GM12872 (cell line): ENCODE measurements around the gene FCRL1.

ENCODE experiments used
- CTCF ChIP-seq: IDR thresholded peaks from 3 replicates; pipeline ENCODE4 v1.5.1; 2011; ENCODE audit warnings: low read depth, mild to moderate bottlenecking, low read length, moderate library complexity; ENCODE audit not compliant: insufficient read depth

FCRL1 gene

DNA sequence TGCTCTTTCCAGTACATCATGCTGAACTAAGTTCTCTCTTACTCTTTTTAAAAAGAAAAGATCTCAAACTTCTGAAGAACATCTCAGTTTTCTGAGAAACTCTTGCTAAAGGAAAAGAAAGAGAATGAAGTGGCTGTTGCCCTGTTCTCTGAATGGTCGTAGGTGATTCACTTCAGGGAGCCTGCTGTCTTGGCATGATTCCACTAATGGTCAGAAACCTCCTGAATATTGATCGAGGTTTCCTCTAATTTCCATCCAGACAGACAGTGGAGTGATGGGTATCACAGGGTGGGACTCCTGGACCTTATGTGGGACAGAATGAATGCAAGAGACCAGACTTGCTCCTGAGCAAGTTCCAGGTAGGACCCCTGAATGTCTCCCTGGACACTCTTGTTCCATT is 45.5 kb downstream of the FCRL1 start:
- TF ChIP-seq CTCF = no peak

- peak; percentile 82 for TF ChIP-seq CTCF
Measured at GRCh38 chr1:157773493-157774350, 46.2 kb downstream of the FCRL1 start.

DNA sequence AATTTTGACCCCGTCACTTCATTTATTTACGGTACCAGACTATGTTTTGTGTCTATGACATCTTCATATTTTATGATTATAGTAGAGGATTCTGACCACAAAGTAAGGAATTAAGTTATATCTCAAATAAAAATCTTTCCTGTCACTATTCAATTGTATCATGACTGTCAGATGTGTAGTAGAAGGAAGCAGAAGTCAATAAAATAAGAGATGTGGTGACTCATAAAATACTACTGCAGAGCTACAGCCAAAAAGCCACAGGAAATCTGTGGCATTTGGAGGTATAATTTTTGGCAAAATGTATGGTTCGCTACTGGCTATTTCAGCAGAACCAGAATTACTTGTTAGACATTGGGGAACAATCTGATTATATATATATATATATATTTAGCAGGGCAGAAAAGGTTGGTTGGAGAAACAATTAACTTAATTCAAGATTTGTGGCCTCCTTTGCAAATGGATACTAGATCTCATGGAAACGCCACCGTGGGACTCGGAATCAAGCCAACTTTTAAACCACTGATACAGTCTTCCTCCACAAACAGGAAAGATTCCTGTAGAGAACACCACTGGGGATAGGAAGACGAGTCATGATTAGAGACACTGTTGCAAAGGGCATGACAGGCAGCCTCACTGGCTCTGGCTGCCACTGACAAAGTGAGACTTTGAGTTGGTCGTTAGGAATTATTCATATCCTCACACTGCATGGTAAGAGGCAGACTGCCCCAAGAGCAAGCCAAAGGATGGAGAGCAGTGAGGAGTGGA is 48.1 kb downstream of the FCRL1 start:
- TF ChIP-seq CTCF = no peak

DNA sequence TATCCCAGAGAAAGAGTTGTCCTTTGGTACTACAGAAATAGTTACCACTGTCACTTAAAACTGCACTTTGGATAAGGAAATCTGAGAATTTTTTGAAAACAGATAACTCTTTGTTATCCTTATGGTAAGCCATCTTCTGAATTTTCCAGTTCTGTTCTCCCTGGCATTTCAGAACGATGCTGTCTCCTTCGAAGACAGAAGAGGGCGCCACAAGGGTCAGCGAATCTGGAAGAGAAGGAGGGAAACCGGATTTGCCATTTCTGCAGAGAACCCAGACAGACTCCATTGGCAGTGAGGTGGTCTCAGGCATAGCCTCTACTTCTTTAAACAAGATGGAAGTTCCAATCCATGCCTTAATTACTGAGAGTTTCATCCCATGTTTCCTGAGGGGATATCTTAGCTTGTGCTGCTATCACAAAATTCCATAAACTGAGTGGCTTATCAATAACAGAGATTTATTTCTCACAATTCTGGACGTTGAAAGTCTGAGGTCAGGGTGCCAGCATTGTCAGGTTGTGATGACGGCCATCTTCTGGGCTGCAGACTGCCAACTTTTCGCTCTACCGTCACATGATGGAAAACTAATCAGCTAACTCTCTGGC is 49.4 kb downstream of the FCRL1 start:
- peak; percentile 52 for TF ChIP-seq CTCF

DNA sequence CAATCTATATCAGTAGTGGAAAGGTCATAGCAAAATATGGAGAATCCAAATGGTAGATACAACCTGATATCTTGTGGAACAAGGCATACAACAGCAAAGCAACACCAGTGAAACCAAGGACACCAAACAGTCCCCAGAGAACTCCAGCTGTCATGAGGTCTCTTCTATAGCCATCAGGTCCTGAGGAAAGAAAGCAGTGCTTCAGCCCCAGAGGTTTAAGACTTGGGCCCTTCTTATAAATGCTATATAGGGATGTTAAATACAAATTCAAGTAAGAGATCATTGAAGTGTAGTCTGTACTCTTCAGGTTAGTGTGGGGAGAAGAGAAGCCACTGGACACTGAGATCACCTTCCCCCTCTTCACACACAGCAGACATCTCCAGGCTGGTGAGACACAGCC is 53.1 kb downstream of the FCRL1 start:
- TF ChIP-seq CTCF = no peak

DNA sequence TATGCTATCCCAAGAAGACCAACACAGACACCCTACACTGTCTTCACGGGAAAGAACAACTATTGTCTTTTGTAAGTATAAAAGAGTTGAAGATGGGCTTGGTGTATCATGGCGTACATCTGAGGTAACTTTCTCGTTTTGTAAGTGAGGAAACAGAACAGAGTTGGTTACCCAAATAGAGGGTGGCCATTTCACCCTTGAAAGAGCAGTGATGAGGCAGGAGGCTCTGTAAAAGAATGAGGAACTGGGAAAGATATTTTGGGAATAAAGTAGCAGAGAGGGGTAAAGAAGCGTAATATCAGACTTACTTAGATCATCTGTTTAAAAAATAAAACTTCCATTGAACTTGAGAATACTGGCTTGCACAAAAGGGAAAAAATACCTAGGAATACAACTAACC is 61.9 kb downstream of the FCRL1 start:
- TF ChIP-seq CTCF = no peak

GRCh38 chr1:157753611-157754010 is 66.3 kb downstream of the FCRL1 start:
- TF ChIP-seq CTCF = no peak
